Liver (tissue), 3 donors: ENCODE data around the gene COPS9.

Source experiments
- CTCF ChIP-seq: fragments of 150-350 bp; IDR thresholded peaks from 2 replicates; pipeline ENCODE4 v1.5.1; 2017; ENCODE audit warnings: improper control_type of control experiment, low read depth, low read length; ENCODE audit not compliant: missing input control
- RAD21 ChIP-seq, 2 donors: IDR thresholded peaks; 2 replicates each; pipeline ENCODE4 v1.6.1; 2016; ENCODE audit warnings: antibody characterized with exemption in 2 of 2, mild to moderate bottlenecking in 2 of 2
- SP1 ChIP-seq: IDR thresholded peaks from 2 replicates; pipeline ENCODE4 v1.6.1; 2018; ENCODE audit warnings: antibody characterized with exemption, mild to moderate bottlenecking
- YY1 ChIP-seq: IDR thresholded peaks from 2 replicates; pipeline ENCODE4 v1.6.1; 2016; ENCODE audit warnings: antibody characterized with exemption, mild to moderate bottlenecking
- ZBTB33 ChIP-seq: IDR thresholded peaks from 2 replicates; pipeline ENCODE4 v1.6.1; 2016; ENCODE audit warnings: antibody characterized with exemption
- TF ChIP-seq, protein P1 (sequence below): IDR thresholded peaks from 2 replicates; pipeline ENCODE4 v1.6.1; 2016; ENCODE audit warnings: antibody characterized with exemption, mild to moderate bottlenecking
- donor health status: healthy.
- donor health status: healthy.

DNA sequence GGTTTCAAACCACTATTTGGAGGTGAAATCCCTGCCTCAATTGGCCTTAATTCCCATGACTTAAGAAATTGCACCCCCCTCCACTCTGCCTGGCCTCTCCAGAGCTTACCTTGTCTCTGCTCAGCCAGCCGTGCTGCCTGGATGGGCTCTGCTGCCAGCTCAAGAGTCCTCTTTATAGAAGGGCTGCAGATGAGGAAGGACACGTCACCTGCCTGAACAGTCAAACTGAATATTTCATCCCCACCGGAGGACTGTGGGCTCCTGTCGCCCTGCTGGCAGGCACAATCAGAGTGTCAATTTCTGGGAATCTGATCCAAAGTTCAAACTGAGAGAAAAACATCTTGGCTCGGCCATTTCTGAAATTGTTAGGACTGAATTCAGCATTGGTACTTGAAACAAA lies 4.4 kb upstream of the COPS9 start, which contains the start of gene OTOS:
- TF ChIP-seq CTCF: no peak
- TF ChIP-seq, protein P1, sequence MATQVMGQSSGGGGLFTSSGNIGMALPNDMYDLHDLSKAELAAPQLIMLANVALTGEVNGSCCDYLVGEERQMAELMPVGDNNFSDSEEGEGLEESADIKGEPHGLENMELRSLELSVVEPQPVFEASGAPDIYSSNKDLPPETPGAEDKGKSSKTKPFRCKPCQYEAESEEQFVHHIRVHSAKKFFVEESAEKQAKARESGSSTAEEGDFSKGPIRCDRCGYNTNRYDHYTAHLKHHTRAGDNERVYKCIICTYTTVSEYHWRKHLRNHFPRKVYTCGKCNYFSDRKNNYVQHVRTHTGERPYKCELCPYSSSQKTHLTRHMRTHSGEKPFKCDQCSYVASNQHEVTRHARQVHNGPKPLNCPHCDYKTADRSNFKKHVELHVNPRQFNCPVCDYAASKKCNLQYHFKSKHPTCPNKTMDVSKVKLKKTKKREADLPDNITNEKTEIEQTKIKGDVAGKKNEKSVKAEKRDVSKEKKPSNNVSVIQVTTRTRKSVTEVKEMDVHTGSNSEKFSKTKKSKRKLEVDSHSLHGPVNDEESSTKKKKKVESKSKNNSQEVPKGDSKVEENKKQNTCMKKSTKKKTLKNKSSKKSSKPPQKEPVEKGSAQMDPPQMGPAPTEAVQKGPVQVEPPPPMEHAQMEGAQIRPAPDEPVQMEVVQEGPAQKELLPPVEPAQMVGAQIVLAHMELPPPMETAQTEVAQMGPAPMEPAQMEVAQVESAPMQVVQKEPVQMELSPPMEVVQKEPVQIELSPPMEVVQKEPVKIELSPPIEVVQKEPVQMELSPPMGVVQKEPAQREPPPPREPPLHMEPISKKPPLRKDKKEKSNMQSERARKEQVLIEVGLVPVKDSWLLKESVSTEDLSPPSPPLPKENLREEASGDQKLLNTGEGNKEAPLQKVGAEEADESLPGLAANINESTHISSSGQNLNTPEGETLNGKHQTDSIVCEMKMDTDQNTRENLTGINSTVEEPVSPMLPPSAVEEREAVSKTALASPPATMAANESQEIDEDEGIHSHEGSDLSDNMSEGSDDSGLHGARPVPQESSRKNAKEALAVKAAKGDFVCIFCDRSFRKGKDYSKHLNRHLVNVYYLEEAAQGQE: no peak
- TF ChIP-seq YY1: no peak
- no peak for TF ChIP-seq RAD21 (IDR thresholded peaks at IDR 0.05)
- no peak for TF ChIP-seq ZBTB33
- no peak for TF ChIP-seq SP1
